H9 (cell line): ENCODE results near the gene MYO15A. TPM values are rescaled to one million over a fixed set of nuclear protein-coding genes. Genes with fewer than 3 reads are reported as not detected.

Experiments
- DNase-seq: peaks from one replicate; pipeline ENCODE4 v3.0.0-alpha.2; 2017
- H2AFZ ChIP-seq: one replicate; pipeline ENCODE4 v1.6.1; 2013; ENCODE audit warnings: mild to moderate bottlenecking, low read length, control low read depth, moderate library complexity
- H2AK5ac ChIP-seq: 2 replicates; pipeline ENCODE4 v1.6.1; 2013; ENCODE audit warnings: low read length, control low read depth, mixed read lengths; ENCODE audit not compliant: insufficient read length
- H2BK120ac ChIP-seq: one replicate; pipeline ENCODE4 v1.6.1; 2013; ENCODE audit warnings: low read depth, mild to moderate bottlenecking, low read length, control low read depth, inconsistent platforms; ENCODE audit not compliant: poor library complexity, severe bottlenecking
- H2BK12ac ChIP-seq: 2 replicates; pipeline ENCODE4 v1.6.1; 2013; ENCODE audit warnings: low read length, control low read depth, mixed read lengths, low read depth; ENCODE audit not compliant: insufficient read length
- H2BK15ac ChIP-seq: 2 replicates; pipeline ENCODE4 v1.6.1; 2013; ENCODE audit warnings: low read depth, low read length, control low read depth
- H2BK20ac ChIP-seq: one replicate; pipeline ENCODE4 v1.6.1; 2013; ENCODE audit warnings: low read depth, mild to moderate bottlenecking, low read length, control low read depth, inconsistent platforms; ENCODE audit not compliant: poor library complexity, severe bottlenecking
- H2BK5ac ChIP-seq: 2 replicates; pipeline ENCODE4 v1.6.1; 2013; ENCODE audit warnings: low read length, control low read depth, mixed read lengths; ENCODE audit not compliant: insufficient read length
- H3K14ac ChIP-seq: 2 replicates; pipeline ENCODE4 v1.6.1; 2013; ENCODE audit warnings: low read length, control low read depth; ENCODE audit not compliant: insufficient read depth
- H3K18ac ChIP-seq: 2 replicates; pipeline ENCODE4 v1.6.1; 2013; ENCODE audit warnings: low read depth, mild to moderate bottlenecking, mixed read lengths, low read length, control low read depth; ENCODE audit not compliant: insufficient read length
- H3K23ac ChIP-seq: 2 replicates; pipeline ENCODE4 v1.6.1; 2013; ENCODE audit warnings: low read length, control low read depth, mixed read lengths, low read depth; ENCODE audit not compliant: insufficient read length
- H3K23me2 ChIP-seq: 2 replicates; pipeline ENCODE4 v1.6.1; 2013; ENCODE audit warnings: low read depth, mild to moderate bottlenecking, mixed read lengths, low read length, control low read depth; ENCODE audit not compliant: insufficient read length, poor library complexity, severe bottlenecking
- H3K27ac ChIP-seq: 2 replicates; pipeline ENCODE4 v1.5.1; 2013; ENCODE audit warnings: low read length, control low read depth, mixed read lengths, low read depth; ENCODE audit not compliant: insufficient read length
- H3K27me3 ChIP-seq: 2 replicates; pipeline ENCODE4 v1.6.1; 2013; ENCODE audit warnings: low read length, control low read depth, inconsistent platforms; ENCODE audit not compliant: insufficient read depth
- H3K4ac ChIP-seq: 2 replicates; pipeline ENCODE4 v1.6.1; 2013; ENCODE audit warnings: low read depth, mild to moderate bottlenecking, control low read depth, inconsistent platforms, low read length, moderate library complexity
- H3K4me1 ChIP-seq: 2 replicates; pipeline ENCODE4 v1.6.1; 2013; ENCODE audit warnings: low read length, control low read depth, inconsistent platforms; ENCODE audit not compliant: insufficient read depth
- H3K4me2 ChIP-seq: 2 replicates; pipeline ENCODE4 v1.6.1; 2013; ENCODE audit warnings: low read length, control low read depth, mixed read lengths; ENCODE audit not compliant: insufficient read length, insufficient read depth
- H3K56ac ChIP-seq: 2 replicates; pipeline ENCODE4 v1.6.1; 2013; ENCODE audit warnings: low read depth, mild to moderate bottlenecking, mixed read lengths, low read length, control low read depth; ENCODE audit not compliant: insufficient read length
- H3K79me1 ChIP-seq: 2 replicates; pipeline ENCODE4 v1.6.1; 2013; ENCODE audit warnings: low read depth, mild to moderate bottlenecking, moderate library complexity, low read length, control low read depth, inconsistent platforms; ENCODE audit not compliant: insufficient read depth, poor library complexity, severe bottlenecking
- H3K79me2 ChIP-seq: 2 replicates; pipeline ENCODE4 v1.6.1; 2013; ENCODE audit warnings: low read length, control low read depth, inconsistent platforms; ENCODE audit not compliant: insufficient read depth
- H3K9ac ChIP-seq: 2 replicates; pipeline ENCODE4 v1.6.1; 2013; ENCODE audit warnings: low read length, control low read depth, mixed read lengths; ENCODE audit not compliant: insufficient read length; ENCODE audit errors: extremely low read depth
- H3K9me3 ChIP-seq: one replicate; pipeline ENCODE4 v1.6.1; 2013; ENCODE audit warnings: low read depth, low read length, inconsistent platforms; ENCODE audit not compliant: control insufficient read depth
- H3T11ph ChIP-seq: one replicate; pipeline ENCODE4 v1.6.1; 2013; ENCODE audit warnings: mild to moderate bottlenecking, low read length, control low read depth, inconsistent platforms
- H4K20me1 ChIP-seq: one replicate; pipeline ENCODE4 v1.6.1; 2013; ENCODE audit not compliant: control insufficient read depth, insufficient read length, insufficient read depth
- H4K5ac ChIP-seq: 2 replicates; pipeline ENCODE4 v1.6.1; 2013; ENCODE audit warnings: low read depth, mild to moderate bottlenecking, mixed read lengths, low read length, control low read depth; ENCODE audit not compliant: insufficient read length
- H4K8ac ChIP-seq: replicated peaks from 2 replicates; pipeline ENCODE4 v1.6.1; 2013; ENCODE audit warnings: low read length, control low read depth, mixed read lengths, low read depth; ENCODE audit not compliant: insufficient read length
- H4K91ac ChIP-seq: 2 replicates; pipeline ENCODE4 v1.6.1; 2013; ENCODE audit warnings: low read depth, mild to moderate bottlenecking, moderate library complexity, mixed read lengths, low read length, control low read depth; ENCODE audit not compliant: insufficient read length
- H3K27ac Mint-ChIP-seq, 3 experiments: 2 replicates in 2 of 3; 3 replicates in 1 of 3; pipeline ENCODE4 v1.8.0; 2020 to 2021; ENCODE audit warnings: mixed read lengths in 3 of 3, mild to moderate bottlenecking in 1 of 3, moderate library complexity in 1 of 3
- H3K27me3 Mint-ChIP-seq: 2 replicates; pipeline ENCODE4 v1.8.0; 2021; ENCODE audit warnings: low read depth, mild to moderate bottlenecking, moderate library complexity, mixed read lengths
- H3K36me3 Mint-ChIP-seq, 3 experiments: 2 replicates in 2 of 3; 3 replicates in 1 of 3; pipeline ENCODE4 v1.8.0; 2020 to 2021; ENCODE audit warnings: low read depth in 3 of 3, mixed read lengths in 3 of 3; ENCODE audit not compliant: insufficient read depth in 1 of 3
- H3K4me1 Mint-ChIP-seq, 2 experiments: 2 replicates each; pipeline ENCODE4 v1.8.0; 2020; ENCODE audit warnings: mixed read lengths in 2 of 2
- H3K4me3 Mint-ChIP-seq, 2 experiments: 2 replicates in 1 of 2; 3 replicates in 1 of 2; pipeline ENCODE4 v1.8.0; 2020 to 2021; ENCODE audit warnings: mild to moderate bottlenecking in 2 of 2, mixed read lengths in 2 of 2, moderate library complexity in 1 of 2
- H3K9me3 Mint-ChIP-seq, 2 experiments: 2 replicates in 1 of 2; 3 replicates in 1 of 2; pipeline ENCODE4 v1.8.0; 2020; ENCODE audit warnings: mild to moderate bottlenecking in 2 of 2, mixed read lengths in 2 of 2, moderate library complexity in 1 of 2
- WGBS: extraction: QIAGEN DNeasy Blood & Tissue Kit; methylation state at CpG from one replicate; pipeline ENCODE4 v1.1.7; 2013; ENCODE audit warnings: missing lambda C conversion rate, low lambda C conversion rate, mixed read lengths; ENCODE audit not compliant: insufficient read length; ENCODE audit errors: extremely low coverage; 5-methylcytosine and 5-hydroxymethylcytosine counted together
- total RNA-seq: library from RNA; stranded (reverse); gene quantifications from 2 replicates; pipeline ENCODE4 v1.2.1, GENCODE V29; 2021
- TF ChIP-seq, protein P1 (sequence below): fragments of 200-600 bp; sonication (generic); conservative IDR thresholded peaks from 3 replicates; pipeline ENCODE4 v1.8.0; 2021; ENCODE audit warnings: antibody characterized with exemption, mild to moderate bottlenecking

The MYO15A gene
- total RNA-seq, 1 experiment from 2014 or later = 2.5 TPM

DNA sequence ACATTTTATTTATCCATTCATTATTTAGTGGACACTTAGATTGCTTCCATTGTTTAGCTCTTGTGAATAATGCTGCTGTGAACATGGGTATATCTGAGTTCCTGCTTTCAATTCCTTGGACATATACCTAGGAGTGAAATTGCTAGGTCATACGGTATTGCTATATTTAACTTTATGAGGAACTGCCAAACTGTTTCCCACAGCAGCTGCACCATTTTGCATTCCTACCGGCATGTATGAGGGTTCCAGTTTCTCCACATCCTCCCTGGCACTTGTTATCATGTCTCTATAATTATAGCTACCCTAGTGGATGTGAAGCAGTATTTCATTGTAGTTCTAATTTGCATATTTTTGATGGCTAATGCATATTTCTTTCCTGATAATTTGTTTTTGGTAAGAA is 44.5 kb upstream of the MYO15A start:
- no peak overlapping the region for H3K27ac ChIP-seq
- TF ChIP-seq, protein P1, sequence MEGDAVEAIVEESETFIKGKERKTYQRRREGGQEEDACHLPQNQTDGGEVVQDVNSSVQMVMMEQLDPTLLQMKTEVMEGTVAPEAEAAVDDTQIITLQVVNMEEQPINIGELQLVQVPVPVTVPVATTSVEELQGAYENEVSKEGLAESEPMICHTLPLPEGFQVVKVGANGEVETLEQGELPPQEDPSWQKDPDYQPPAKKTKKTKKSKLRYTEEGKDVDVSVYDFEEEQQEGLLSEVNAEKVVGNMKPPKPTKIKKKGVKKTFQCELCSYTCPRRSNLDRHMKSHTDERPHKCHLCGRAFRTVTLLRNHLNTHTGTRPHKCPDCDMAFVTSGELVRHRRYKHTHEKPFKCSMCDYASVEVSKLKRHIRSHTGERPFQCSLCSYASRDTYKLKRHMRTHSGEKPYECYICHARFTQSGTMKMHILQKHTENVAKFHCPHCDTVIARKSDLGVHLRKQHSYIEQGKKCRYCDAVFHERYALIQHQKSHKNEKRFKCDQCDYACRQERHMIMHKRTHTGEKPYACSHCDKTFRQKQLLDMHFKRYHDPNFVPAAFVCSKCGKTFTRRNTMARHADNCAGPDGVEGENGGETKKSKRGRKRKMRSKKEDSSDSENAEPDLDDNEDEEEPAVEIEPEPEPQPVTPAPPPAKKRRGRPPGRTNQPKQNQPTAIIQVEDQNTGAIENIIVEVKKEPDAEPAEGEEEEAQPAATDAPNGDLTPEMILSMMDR = no peak
- DNase-seq = no peak

More for the DNA sequence above, 44.5 kb upstream of the MYO15A start:
- no CpG with 5 or more reads among the region's 2 CpGs for WGBS
- no peak overlapping the region for H3K14ac ChIP-seq
- H3K4me2 ChIP-seq = no peak overlapping the region
- H3K4me1 ChIP-seq = no peaks in the 10 kb centered on the region
- H3K9me3 Mint-ChIP-seq = no peaks in the 10 kb centered on the region
- no peaks in the 10 kb centered on the region for H3K27me3 Mint-ChIP-seq
- no peaks in the 10 kb centered on the region for H4K20me1 ChIP-seq
- no peak overlapping the region for H4K8ac ChIP-seq
- H2BK15ac ChIP-seq = no peak overlapping the region
- no peak overlapping the region for H3T11ph ChIP-seq
- no peaks in the 10 kb centered on the region for H3K9me3 ChIP-seq
- H2BK120ac ChIP-seq = no peak overlapping the region
- no peaks in the 10 kb centered on the region for H3K27me3 ChIP-seq
- H3K9ac ChIP-seq = no peak overlapping the region
- H2AFZ ChIP-seq = no peak overlapping the region
- H3K27ac Mint-ChIP-seq = no peak overlapping the region
- no peak overlapping the region for H3K23ac ChIP-seq
- H4K5ac ChIP-seq = no peak overlapping the region
- H2BK5ac ChIP-seq = no peak overlapping the region
- H3K36me3 Mint-ChIP-seq = peaks cover 14 to 46% (median 23%) of the 10 kb centered on the region in 3 experiments; a peak in 6 of 7 replicates
- H3K18ac ChIP-seq = no peak overlapping the region
- no peak overlapping the region for H3K4ac ChIP-seq
- no peak overlapping the region for H2BK20ac ChIP-seq
- H3K4me3 Mint-ChIP-seq = no peak overlapping the region
- no peak overlapping the region for H2AK5ac ChIP-seq
- no peaks in the 10 kb centered on the region for H3K23me2 ChIP-seq
- H3K79me1 ChIP-seq = no peaks in the 10 kb centered on the region
- no peaks in the 10 kb centered on the region; a peak in 1 of 4 replicates for H3K4me1 Mint-ChIP-seq
- H4K91ac ChIP-seq = no peak overlapping the region
- no peaks in the 10 kb centered on the region for H3K79me2 ChIP-seq
- no peak overlapping the region for H2BK12ac ChIP-seq
- no peak overlapping the region for H3K56ac ChIP-seq
